ENCODE measurements around the gene TEX19.
"Not testable (repeated sequence)": the region's sequence is repeated elsewhere in the genome, so short reads cannot be mapped to it uniquely, and the experiment has no call there.

The TEX19 gene

GRCh38 chr17:82377294-82377693 lies 18.2 kb downstream of the TEX19 start:
- not testable (repeated sequence) for DNase-seq (ENCODE audit: low spot score)

GRCh38 chr17:82377924-82378740 lies 19.1 kb downstream of the TEX19 start:
- no peak for DNase-seq (ENCODE audit: low spot score)

- DNase-seq (ENCODE audit: low spot score): no peak
These were observed 19.6 kb downstream of the TEX19 start for GRCh38 chr17:82378741-82379021.

- no peak for DNase-seq (ENCODE audit: low spot score)
These were observed 22.0 kb downstream of the TEX19 start for GRCh38 chr17:82380860-82381702.

GRCh38 chr17:82381703-82382009 lies 22.6 kb downstream of the TEX19 start:
- DNase-seq (ENCODE audit: low spot score): not testable (repeated sequence)

GRCh38 chr17:82382220-82382932 lies 23.3 kb downstream of the TEX19 start:
- not testable (repeated sequence) for DNase-seq (ENCODE audit: low spot score)

GRCh38 chr17:82382933-82383255 lies 23.8 kb downstream of the TEX19 start:
- no peak for DNase-seq (ENCODE audit: low spot score)

GRCh38 chr17:82383411-82383810 lies 24.4 kb downstream of the TEX19 start:
- DNase-seq (ENCODE audit: low spot score): no peak

GRCh38 chr17:82384051-82384729 lies 25.1 kb downstream of the TEX19 start:
- DNase-seq (ENCODE audit: low spot score): no peak

GRCh38 chr17:82384730-82385481 lies 25.9 kb downstream of the TEX19 start:
- no peak for DNase-seq (ENCODE audit: low spot score)

- peak; percentile 78 for DNase-seq (ENCODE audit: low spot score)
These were observed 26.7 kb downstream of the TEX19 start for GRCh38 chr17:82385559-82386254.

GRCh38 chr17:82386255-82386831 lies 27.3 kb downstream of the TEX19 start:
- no peak for DNase-seq (ENCODE audit: low spot score)

- DNase-seq (ENCODE audit: low spot score): no peak
These were observed 28.0 kb downstream of the TEX19 start for GRCh38 chr17:82386881-82387704.

- no peak for DNase-seq (ENCODE audit: low spot score)
These were observed 28.7 kb downstream of the TEX19 start for GRCh38 chr17:82387705-82388106.

GRCh38 chr17:82388223-82388921 lies 29.3 kb downstream of the TEX19 start:
- DNase-seq (ENCODE audit: low spot score): no peak

GRCh38 chr17:82388922-82389283 lies 29.9 kb downstream of the TEX19 start:
- DNase-seq (ENCODE audit: low spot score): no peak

GRCh38 chr17:82389379-82389778 lies 30.3 kb downstream of the TEX19 start:
- DNase-seq (ENCODE audit: low spot score): no peak

GRCh38 chr17:82390015-82390859 lies 31.2 kb downstream of the TEX19 start:
- DNase-seq (ENCODE audit: low spot score): no peak

All from ecto neural progenitor cell (in vitro differentiated cells).